HEK293 (cell line): Measurements from ENCODE around the gene PLA2G2E.

Experiments used
- CTCF ChIA-PET: fragments of 350-600 bp; formaldehyde crosslinking; extraction: SDS; loops from one replicate; lab custom pipeline; 2021; ENCODE audit warnings: antibody characterized with exemption; lab: Yijun Ruan, JAX
- POLR2A ChIA-PET: fragments of 300-600 bp; formaldehyde crosslinking; extraction: SDS; loops from one replicate; lab custom pipeline; 2020; ENCODE audit warnings: antibody characterized with exemption, inconsistent platforms; lab: Yijun Ruan, JAX
- H3K27ac ChIP-seq: fragments of 200-500 bp; sonication (Bioruptor generic); 2 replicates; pipeline ENCODE4 v1.5.1; 2014; ENCODE audit warnings: low read depth, low read length, control low read depth, inconsistent platforms; ENCODE audit errors: extremely low read depth
- H3K36me3 ChIP-seq, 2 experiments: fragments of 200-500 bp in 1 of 2; sonication (Bioruptor generic) in 1 of 2; 1 replicate in 1 of 2; 2 replicates in 1 of 2; pipeline ENCODE4 v1.5.1; 2014 to 2017; ENCODE audit warnings: inconsistent platforms in 2 of 2, low read length in 2 of 2; ENCODE audit not compliant: control insufficient read depth in 2 of 2, insufficient read depth in 1 of 2
- H3K4me1 ChIP-seq: fragments of 200-500 bp; sonication (Bioruptor generic); 2 replicates; pipeline ENCODE4 v1.5.1; 2014; ENCODE audit warnings: mild to moderate bottlenecking, low read length, inconsistent platforms; ENCODE audit not compliant: control insufficient read depth, insufficient read depth
- H3K4me3 ChIP-seq: 2 replicates; pipeline ENCODE4 v1.5.1; 2011; ENCODE audit warnings: low read depth, mild to moderate bottlenecking, control low read depth, low read length, moderate library complexity
- H3K9me3 ChIP-seq: fragments of 200-500 bp; sonication (Bioruptor generic); 2 replicates; pipeline ENCODE4 v1.5.1; 2014; ENCODE audit warnings: low read depth, low read length, inconsistent platforms; ENCODE audit not compliant: control insufficient read depth, insufficient read depth
- BCL11A ChIP-seq: fragments of 450-650 bp; formaldehyde crosslinking; IDR thresholded peaks from 2 replicates; pipeline ENCODE4 v1.5.1; 2016; ENCODE audit warnings: low read depth, missing biosample characterization, missing genetic modification characterization
- BCL11B ChIP-seq: fragments of 450-650 bp; formaldehyde crosslinking; IDR thresholded peaks from 2 replicates; pipeline ENCODE4 v1.5.1; 2016; ENCODE audit warnings: low read depth, missing biosample characterization, missing genetic modification characterization
- HOXD13 ChIP-seq: sonication (generic); formaldehyde crosslinking; IDR thresholded peaks from 2 replicates; pipeline ENCODE4 v1.8.0; 2022; ENCODE audit warnings: missing genetic modification reagents, borderline replicate concordance
- IKZF3 ChIP-seq: fragments of 450-650 bp; IDR thresholded peaks from 2 replicates; pipeline ENCODE4 v1.5.0; 2018; ENCODE audit warnings: missing biosample characterization, mild to moderate bottlenecking, missing genetic modification characterization, moderate library complexity
- KLF10 ChIP-seq: fragments of 450-650 bp; IDR thresholded peaks from 2 replicates; pipeline ENCODE4 v1.5.1; 2018; ENCODE audit warnings: missing biosample characterization, mild to moderate bottlenecking, missing genetic modification characterization
- KLF9 ChIP-seq: fragments of 450-650 bp; formaldehyde crosslinking; IDR thresholded peaks from 2 replicates; pipeline ENCODE4 v1.5.1; 2016; ENCODE audit warnings: missing biosample characterization, missing genetic modification characterization, low read depth
- MEIS1 ChIP-seq: sonication (generic); formaldehyde crosslinking; IDR thresholded peaks from 2 replicates; pipeline ENCODE4 v1.8.1; 2022; ENCODE audit warnings: missing genetic modification reagents, mild to moderate bottlenecking, borderline replicate concordance
- RBAK ChIP-seq: fragments of 450-650 bp; formaldehyde crosslinking; IDR thresholded peaks from 2 replicates; pipeline ENCODE4 v1.5.1; 2016; ENCODE audit warnings: missing biosample characterization, missing genetic modification characterization
- SP2 ChIP-seq: fragments of 450-650 bp; formaldehyde crosslinking; IDR thresholded peaks from 2 replicates; pipeline ENCODE4 v1.5.1; 2016; ENCODE audit warnings: missing biosample characterization, missing genetic modification characterization
- SP3 ChIP-seq: fragments of 450-650 bp; formaldehyde crosslinking; IDR thresholded peaks from 2 replicates; pipeline ENCODE4 v1.5.1; 2016; ENCODE audit warnings: missing biosample characterization, missing genetic modification characterization
- YY1 ChIP-seq: fragments of 450-650 bp; formaldehyde crosslinking; IDR thresholded peaks from 2 replicates; pipeline ENCODE4 v1.5.1; 2018; ENCODE audit warnings: missing biosample characterization, missing genetic modification characterization
- ZBTB8A ChIP-seq: fragments of 450-650 bp; formaldehyde crosslinking; IDR thresholded peaks from 2 replicates; pipeline ENCODE4 v1.5.1; 2016; ENCODE audit warnings: missing biosample characterization, missing genetic modification characterization
- ZEB2 ChIP-seq: fragments of 450-650 bp; formaldehyde crosslinking; IDR thresholded peaks from 2 replicates; pipeline ENCODE4 v1.5.1; 2016; ENCODE audit warnings: missing biosample characterization, missing genetic modification characterization
- ZNF391 ChIP-seq: fragments of 450-650 bp; formaldehyde crosslinking; IDR thresholded peaks from 2 replicates; pipeline ENCODE4 v1.5.1; 2016; ENCODE audit warnings: low read depth, missing biosample characterization, missing genetic modification characterization, borderline replicate concordance
- ZNF548 ChIP-seq: fragments of 450-650 bp; formaldehyde crosslinking; IDR thresholded peaks from 2 replicates; pipeline ENCODE4 v1.5.1; 2016; ENCODE audit warnings: missing biosample characterization, missing genetic modification characterization
- ZNF555 ChIP-seq: fragments of 450-650 bp; formaldehyde crosslinking; conservative IDR thresholded peaks from 2 replicates; pipeline ENCODE4 v1.5.1; 2017; ENCODE audit warnings: missing biosample characterization, mild to moderate bottlenecking, missing genetic modification characterization, inconsistent platforms
- ZNF558 ChIP-seq: fragments of 450-650 bp; formaldehyde crosslinking; IDR thresholded peaks from 2 replicates; pipeline ENCODE4 v1.5.1; 2016; ENCODE audit warnings: missing biosample characterization, missing genetic modification characterization
- ZNF610 ChIP-seq: fragments of 450-650 bp; formaldehyde crosslinking; IDR thresholded peaks from 2 replicates; pipeline ENCODE4 v1.5.1; 2016; ENCODE audit warnings: missing biosample characterization, missing genetic modification characterization, borderline replicate concordance
- ZNF626 ChIP-seq: fragments of 450-650 bp; sonication (Bioruptor Pico); formaldehyde crosslinking; IDR thresholded peaks from 2 replicates; pipeline ENCODE4 v1.5.1; 2018; ENCODE audit warnings: missing biosample characterization, missing genetic modification characterization, inconsistent platforms
- ZNF654 ChIP-seq: fragments of 450-650 bp; formaldehyde crosslinking; IDR thresholded peaks from 2 replicates; pipeline ENCODE4 v1.5.1; 2016; ENCODE audit warnings: low read depth, missing biosample characterization, missing genetic modification characterization
- ZNF776 ChIP-seq: fragments of 450-650 bp; formaldehyde crosslinking; IDR thresholded peaks from 2 replicates; pipeline ENCODE4 v1.5.0; 2017; ENCODE audit warnings: missing biosample characterization, missing genetic modification characterization, borderline replicate concordance
- TF ChIP-seq, protein P1 (sequence below): fragments of 450-650 bp; formaldehyde crosslinking; optimal IDR thresholded peaks from 2 replicates; pipeline ENCODE3; 2016; ENCODE audit warnings: missing biosample characterization, mild to moderate bottlenecking, missing genetic modification characterization
- TF ChIP-seq, protein P2 (sequence below): fragments of 450-650 bp; formaldehyde crosslinking; IDR thresholded peaks from 2 replicates; pipeline ENCODE4 v1.5.1; 2016; ENCODE audit warnings: missing biosample characterization, missing genetic modification characterization
- TF ChIP-seq, protein P3 (sequence below): fragments of 450-650 bp; formaldehyde crosslinking; IDR thresholded peaks from 2 replicates; pipeline ENCODE4 v1.5.1; 2016; ENCODE audit warnings: missing biosample characterization, missing genetic modification characterization
- TF ChIP-seq, protein P4 (sequence below): fragments of 450-650 bp; formaldehyde crosslinking; IDR thresholded peaks from 2 replicates; pipeline ENCODE4 v1.5.1; 2016; ENCODE audit warnings: missing biosample characterization, missing genetic modification characterization
- TF ChIP-seq, protein P5 (sequence below): fragments of 450-650 bp; formaldehyde crosslinking; IDR thresholded peaks from 2 replicates; pipeline ENCODE4 v1.5.1; 2017; ENCODE audit warnings: missing biosample characterization, missing genetic modification characterization
- TF ChIP-seq, protein P6 (sequence below): fragments of 450-650 bp; formaldehyde crosslinking; IDR thresholded peaks from 2 replicates; pipeline ENCODE4 v1.5.1; 2017; ENCODE audit warnings: missing biosample characterization, mild to moderate bottlenecking, missing genetic modification characterization, moderate library complexity
- TF ChIP-seq, protein P7 (sequence below): fragments of 450-650 bp; formaldehyde crosslinking; IDR thresholded peaks from 2 replicates; pipeline ENCODE4 v1.5.1; 2016; ENCODE audit warnings: missing biosample characterization, missing genetic modification characterization

PLA2G2E gene

DNA sequence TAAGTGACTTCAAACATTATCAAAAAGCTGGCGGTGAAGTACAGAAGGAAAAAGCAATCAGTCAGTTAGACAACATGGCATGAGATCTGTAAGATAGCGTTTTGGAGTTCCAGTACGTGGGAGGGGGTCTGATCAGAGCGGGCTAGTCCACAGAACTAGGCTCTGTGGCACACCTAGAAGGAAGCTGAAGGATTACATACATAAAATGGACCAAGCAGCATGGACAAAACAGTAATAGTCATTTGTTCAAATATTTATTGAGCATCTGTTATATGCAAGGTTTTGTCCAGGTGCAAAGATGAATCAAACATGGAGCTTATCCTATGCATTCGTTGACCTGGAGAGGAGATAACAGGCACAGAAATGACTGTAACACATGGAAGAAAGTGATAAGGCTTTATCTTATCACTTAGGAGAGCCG lies 22.9 kb upstream of the PLA2G2E start:
- no peak overlapping the region for H3K27ac ChIP-seq
- POLR2A ChIA-PET, result no interaction called here
- H3K9me3 ChIP-seq, result no peaks in the 10 kb centered on the region
- H3K36me3 ChIP-seq, result no peaks in the 10 kb centered on the region
- TF ChIP-seq, protein P1, sequence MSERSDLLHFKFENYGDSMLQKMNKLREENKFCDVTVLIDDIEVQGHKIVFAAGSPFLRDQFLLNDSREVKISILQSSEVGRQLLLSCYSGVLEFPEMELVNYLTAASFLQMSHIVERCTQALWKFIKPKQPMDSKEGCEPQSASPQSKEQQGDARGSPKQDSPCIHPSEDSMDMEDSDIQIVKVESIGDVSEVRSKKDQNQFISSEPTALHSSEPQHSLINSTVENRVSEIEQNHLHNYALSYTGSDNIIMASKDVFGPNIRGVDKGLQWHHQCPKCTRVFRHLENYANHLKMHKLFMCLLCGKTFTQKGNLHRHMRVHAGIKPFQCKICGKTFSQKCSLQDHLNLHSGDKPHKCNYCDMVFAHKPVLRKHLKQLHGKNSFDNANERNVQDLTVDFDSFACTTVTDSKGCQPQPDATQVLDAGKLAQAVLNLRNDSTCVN, result no peak
- no peak for TF ChIP-seq ZNF548 (tag by site-specific recombination)
- no peak for TF ChIP-seq IKZF3 (tag by site-specific recombination)
- TF ChIP-seq, protein P2, sequence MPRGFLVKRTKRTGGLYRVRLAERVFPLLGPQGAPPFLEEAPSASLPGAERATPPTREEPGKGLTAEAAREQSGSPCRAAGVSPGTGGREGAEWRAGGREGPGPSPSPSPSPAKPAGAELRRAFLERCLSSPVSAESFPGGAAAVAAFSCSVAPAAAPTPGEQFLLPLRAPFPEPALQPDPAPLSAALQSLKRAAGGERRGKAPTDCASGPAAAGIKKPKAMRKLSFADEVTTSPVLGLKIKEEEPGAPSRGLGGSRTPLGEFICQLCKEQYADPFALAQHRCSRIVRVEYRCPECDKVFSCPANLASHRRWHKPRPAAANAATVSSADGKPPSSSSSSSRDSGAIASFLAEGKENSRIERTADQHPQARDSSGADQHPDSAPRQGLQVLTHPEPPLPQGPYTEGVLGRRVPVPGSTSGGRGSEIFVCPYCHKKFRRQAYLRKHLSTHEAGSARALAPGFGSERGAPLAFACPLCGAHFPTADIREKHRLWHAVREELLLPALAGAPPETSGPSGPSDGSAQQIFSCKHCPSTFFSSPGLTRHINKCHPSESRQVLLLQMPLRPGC (tag by site-specific recombination), result no peak
- no peak for TF ChIP-seq HOXD13
- TF ChIP-seq, protein P3, sequence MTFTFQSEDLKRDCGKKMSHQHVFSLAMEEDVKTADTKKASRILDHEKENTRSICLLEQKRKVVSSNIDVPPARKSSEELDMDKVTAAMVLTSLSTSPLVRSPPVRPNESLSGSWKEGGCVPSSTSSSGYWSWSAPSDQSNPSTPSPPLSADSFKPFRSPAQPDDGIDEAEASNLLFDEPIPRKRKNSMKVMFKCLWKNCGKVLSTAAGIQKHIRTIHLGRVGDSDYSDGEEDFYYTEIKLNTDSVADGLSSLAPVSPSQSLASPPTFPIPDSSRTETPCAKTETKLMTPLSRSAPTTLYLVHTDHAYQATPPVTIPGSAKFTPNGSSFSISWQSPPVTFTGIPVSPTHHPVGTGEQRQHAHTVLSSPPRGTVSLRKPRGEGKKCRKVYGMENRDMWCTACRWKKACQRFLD (tag by site-specific recombination), result no peak
- no peak for TF ChIP-seq ZNF654 (tag by site-specific recombination)
- TF ChIP-seq, protein P4, sequence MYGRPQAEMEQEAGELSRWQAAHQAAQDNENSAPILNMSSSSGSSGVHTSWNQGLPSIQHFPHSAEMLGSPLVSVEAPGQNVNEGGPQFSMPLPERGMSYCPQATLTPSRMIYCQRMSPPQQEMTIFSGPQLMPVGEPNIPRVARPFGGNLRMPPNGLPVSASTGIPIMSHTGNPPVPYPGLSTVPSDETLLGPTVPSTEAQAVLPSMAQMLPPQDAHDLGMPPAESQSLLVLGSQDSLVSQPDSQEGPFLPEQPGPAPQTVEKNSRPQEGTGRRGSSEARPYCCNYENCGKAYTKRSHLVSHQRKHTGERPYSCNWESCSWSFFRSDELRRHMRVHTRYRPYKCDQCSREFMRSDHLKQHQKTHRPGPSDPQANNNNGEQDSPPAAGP (tag by site-specific recombination), result no peak
- no peak for TF ChIP-seq ZNF776 (tag by site-specific recombination)
- TF ChIP-seq BCL11A (tag by site-specific recombination), result no peak
- TF ChIP-seq SP2 (tag by site-specific recombination), result no peak
- TF ChIP-seq ZNF558 (tag by site-specific recombination), result no peak
- no peak for TF ChIP-seq KLF10 (tag by site-specific recombination)
- TF ChIP-seq, protein P5, sequence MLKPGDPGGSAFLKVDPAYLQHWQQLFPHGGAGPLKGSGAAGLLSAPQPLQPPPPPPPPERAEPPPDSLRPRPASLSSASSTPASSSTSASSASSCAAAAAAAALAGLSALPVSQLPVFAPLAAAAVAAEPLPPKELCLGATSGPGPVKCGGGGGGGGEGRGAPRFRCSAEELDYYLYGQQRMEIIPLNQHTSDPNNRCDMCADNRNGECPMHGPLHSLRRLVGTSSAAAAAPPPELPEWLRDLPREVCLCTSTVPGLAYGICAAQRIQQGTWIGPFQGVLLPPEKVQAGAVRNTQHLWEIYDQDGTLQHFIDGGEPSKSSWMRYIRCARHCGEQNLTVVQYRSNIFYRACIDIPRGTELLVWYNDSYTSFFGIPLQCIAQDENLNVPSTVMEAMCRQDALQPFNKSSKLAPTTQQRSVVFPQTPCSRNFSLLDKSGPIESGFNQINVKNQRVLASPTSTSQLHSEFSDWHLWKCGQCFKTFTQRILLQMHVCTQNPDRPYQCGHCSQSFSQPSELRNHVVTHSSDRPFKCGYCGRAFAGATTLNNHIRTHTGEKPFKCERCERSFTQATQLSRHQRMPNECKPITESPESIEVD (tag by site-specific recombination), result no peak
- TF ChIP-seq KLF9 (tag by site-specific recombination), result no peak
- TF ChIP-seq ZNF391 (tag by site-specific recombination), result no peak
- TF ChIP-seq ZBTB8A, result no peak
- TF ChIP-seq ZNF555 (tag by site-specific recombination), result no peak
- TF ChIP-seq ZNF626, result no peak
- H3K4me1 ChIP-seq, result no peaks in the 10 kb centered on the region
- H3K4me3 ChIP-seq, result no peak overlapping the region
- CTCF ChIA-PET, result interaction anchor here (0.5 to 0.6 kb wide), 2 partner anchors 289 to 339 kb away, joined by 4 to 5 read pairs; no protein-coding TSS in a partner anchor

DNA sequence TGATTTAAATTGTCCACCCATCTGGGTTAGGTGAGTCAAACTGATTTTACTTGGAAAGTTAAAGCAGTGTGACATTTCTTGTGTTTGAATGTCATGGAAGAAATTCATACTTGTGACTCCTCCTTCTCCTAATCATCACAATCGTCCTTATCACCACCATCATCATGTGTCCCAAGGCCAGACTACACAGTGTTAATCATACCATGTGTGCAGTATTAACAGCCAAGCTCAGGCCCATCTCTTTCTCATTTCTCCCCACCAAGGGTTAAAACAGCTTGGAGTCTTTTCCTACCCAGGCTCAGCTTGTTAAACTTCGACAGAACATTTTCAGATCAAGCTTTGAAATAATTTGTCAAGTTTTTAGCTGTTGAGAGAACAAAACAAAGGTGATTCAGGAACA lies 22.5 kb upstream of the PLA2G2E start:
- no peak overlapping the region for H3K27ac ChIP-seq
- H3K36me3 ChIP-seq, result no peaks in the 10 kb centered on the region
- ChIA-PET POLR2A (no interaction called here), CTCF (no interaction called here)
- H3K4me1 ChIP-seq, result no peaks in the 10 kb centered on the region
- no peaks in the 10 kb centered on the region for H3K9me3 ChIP-seq
- no peak overlapping the region for H3K4me3 ChIP-seq
- TF ChIP-seq MEIS1 (CRISPR knock-in tag) (no peak), BCL11B (tag by site-specific recombination) (no peak), RBAK (no peak), YY1 (no peak), ZEB2 (tag by site-specific recombination) (no peak), ZNF610 (tag by site-specific recombination) (no peak), SP3 (tag by site-specific recombination) (no peak)
- TF ChIP-seq, protein P6, sequence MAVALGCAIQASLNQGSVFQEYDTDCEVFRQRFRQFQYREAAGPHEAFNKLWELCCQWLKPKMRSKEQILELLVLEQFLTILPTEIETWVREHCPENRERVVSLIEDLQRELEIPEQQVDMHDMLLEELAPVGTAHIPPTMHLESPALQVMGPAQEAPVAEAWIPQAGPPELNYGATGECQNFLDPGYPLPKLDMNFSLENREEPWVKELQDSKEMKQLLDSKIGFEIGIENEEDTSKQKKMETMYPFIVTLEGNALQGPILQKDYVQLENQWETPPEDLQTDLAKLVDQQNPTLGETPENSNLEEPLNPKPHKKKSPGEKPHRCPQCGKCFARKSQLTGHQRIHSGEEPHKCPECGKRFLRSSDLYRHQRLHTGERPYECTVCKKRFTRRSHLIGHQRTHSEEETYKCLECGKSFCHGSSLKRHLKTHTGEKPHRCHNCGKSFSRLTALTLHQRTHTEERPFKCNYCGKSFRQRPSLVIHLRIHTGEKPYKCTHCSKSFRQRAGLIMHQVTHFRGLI (tag by site-specific recombination), result no peak
- TF ChIP-seq, protein P7, sequence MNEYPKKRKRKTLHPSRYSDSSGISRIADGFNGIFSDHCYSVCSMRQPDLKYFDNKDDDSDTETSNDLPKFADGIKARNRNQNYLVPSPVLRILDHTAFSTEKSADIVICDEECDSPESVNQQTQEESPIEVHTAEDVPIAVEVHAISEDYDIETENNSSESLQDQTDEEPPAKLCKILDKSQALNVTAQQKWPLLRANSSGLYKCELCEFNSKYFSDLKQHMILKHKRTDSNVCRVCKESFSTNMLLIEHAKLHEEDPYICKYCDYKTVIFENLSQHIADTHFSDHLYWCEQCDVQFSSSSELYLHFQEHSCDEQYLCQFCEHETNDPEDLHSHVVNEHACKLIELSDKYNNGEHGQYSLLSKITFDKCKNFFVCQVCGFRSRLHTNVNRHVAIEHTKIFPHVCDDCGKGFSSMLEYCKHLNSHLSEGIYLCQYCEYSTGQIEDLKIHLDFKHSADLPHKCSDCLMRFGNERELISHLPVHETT (tag by site-specific recombination), result no peak
